DMS114 treated with DMSO at 0.1 percent for 48 hours (cell line): ENCODE results near the gene RCE1.

Experiments
- DNase-seq: peaks from one replicate; lab custom pipeline; 2025; ENCODE audit not compliant: unreplicated experiment; lab: John Stamatoyannopoulos, UW

RCE1 gene

DNA sequence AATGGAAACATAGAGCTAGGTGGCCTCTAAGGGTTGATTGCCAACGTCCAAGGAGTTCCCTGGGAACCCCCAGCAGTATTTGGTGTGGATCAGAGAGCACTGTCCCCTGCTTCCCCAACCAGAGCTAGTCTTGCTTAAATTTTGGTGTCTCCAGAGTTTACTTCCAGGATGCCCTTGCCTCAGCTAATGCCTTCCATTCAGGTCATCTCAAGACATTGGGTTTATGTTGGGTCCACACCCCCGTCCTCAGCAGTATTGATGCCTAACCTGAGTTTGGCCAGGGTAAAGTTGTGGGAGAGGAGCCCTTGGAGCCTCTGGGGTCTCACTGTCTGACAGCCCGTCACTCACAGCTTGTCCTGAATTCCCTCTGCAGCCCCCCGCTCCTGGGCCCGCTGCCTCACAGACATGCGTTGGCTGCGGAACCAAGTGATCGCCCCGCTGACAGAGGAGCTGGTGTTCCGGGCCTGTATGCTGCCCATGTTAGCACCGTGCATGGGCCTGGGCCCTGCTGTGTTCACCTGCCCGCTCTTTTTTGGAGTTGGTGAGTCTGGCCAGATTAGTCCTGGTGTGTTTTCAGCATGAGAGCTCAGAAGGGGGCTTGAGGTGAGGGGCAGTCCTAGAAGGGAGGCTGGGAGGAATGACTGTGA lies 1.4 kb downstream of the RCE1 start:
- no peak for DNase-seq

- DNase-seq, result no peak
Observed at GRCh38 chr11:66845143-66845875, 2.1 kb downstream of the RCE1 start.

GRCh38 chr11:66845876-66846212 lies 2.6 kb downstream of the RCE1 start:
- no peak for DNase-seq

DNA sequence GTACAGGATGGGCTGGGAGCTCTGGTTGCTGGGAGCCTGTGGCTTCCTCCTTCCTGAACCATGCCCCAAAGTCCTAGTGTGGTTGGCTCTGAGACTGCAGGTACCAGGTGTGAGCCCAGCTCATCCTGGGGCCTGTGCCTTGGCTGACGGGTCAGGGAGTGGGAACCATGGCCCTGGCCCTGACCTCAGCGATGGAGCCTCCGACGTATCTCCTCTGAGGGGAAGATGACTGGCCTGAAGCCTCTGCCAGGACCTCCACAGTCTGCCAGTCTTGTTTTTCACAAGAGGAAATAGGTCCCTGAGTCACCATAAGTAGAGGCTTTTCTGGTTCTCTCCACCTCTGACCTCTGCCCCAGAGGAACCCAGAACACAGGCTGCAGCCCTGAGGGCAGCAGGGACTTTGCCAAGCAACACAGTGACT lies 3.4 kb downstream of the RCE1 start:
- no peak for DNase-seq

DNA sequence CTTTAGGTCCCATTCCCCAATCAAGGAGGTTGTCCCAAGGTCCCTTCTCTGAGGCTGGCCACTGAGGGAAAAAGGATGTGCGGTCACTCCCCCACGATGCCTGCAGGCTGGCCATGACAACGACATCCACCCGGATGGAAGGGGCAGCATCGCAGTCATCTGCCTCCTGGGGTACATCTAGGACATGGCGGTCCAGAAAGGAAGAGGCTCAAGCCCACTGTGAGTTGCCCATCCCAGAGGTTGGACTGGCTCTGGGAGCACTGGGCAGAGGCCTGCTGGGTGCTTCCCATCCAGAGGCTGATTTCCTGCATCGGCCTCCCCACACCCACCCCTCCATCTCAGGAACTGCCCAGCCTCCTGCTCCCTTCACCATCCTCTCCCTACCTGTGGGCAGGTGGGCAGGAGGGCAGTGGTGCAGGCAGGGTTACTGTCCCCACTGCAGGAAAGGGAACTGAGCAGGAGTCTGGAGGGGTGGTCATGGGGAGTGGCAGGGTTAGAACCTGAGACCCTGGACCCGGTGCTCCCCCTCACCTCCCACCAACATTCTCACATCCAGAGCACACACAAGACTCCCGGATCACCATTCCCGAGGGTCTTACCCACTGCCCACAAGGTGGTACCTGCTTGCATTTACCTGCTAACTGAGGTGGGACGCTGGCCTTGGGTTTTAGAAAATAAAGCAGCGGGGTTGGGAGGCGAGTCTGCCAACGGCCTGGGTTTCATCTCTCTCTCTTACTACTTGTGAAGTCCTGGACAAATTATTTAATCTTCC lies 4.4 kb downstream of the RCE1 start:
- DNase-seq, result no peak

- no peak for DNase-seq
Observed at GRCh38 chr11:66848671-66849500, 5.6 kb downstream of the RCE1 start.

GRCh38 chr11:66849501-66850234 lies 6.4 kb downstream of the RCE1 start:
- DNase-seq, result no peak

GRCh38 chr11:66850235-66850587 lies 7.0 kb downstream of the RCE1 start:
- DNase-seq, result no peak

GRCh38 chr11:66850588-66851238 lies 7.5 kb downstream of the RCE1 start:
- DNase-seq, result no peak

DNA sequence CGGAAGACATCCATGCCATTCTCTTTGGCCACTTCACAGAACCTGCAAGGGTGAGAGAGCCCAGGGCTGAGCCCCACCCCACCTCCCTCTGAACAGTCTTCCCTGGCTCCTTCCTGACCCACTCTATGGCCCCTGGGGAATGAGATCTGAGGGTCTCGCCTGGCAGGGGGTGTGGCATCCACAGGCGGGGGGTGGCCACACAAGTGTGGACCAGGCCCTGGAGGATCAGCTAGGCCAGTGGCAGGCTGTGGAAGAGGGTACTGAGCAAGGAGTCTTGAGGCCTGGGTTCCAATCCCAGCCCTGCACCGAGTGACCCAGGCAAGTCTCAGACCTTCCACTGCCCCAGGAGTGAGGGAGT lies 8.0 kb downstream of the RCE1 start:
- no peak for DNase-seq

GRCh38 chr11:66851698-66852465 lies 8.6 kb downstream of the RCE1 start:
- DNase-seq, result no peak

DNA sequence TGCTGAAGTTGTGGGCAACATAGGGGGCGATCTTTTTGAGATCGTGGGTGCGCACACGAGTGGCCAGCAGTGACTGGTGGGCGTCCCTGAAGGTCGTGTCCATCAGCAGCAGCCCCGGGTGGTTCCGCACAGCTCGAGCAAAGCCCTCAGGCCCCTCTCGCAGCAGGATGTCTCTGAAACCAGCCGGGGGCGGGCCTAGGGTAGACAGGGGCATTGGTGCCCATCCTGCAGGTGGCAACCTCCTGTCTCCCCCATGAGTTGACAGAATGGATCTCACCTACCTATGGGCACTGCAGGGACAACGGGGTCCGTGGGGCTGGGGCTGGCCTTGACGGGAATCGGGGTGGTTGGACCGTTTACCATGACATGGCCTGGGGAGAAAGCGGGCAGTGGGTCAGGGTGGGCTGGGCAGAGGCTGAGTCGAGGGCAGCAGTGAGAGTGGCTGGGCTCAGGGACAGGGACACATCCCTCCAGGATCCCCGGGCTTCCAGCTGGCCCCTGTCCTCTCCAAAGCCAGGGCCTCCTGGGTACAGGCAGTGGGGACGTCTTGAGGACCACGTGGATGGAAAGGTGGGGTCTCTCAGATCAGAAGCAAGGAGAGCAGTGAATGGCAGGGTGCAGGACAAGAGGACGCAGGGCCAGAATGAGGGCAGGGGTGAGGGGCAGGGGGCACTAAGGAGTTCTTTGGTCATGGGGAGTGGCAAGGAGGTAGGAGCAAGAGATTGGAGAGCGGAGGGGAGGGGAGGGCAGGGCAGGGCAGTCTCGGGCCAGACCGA lies 9.4 kb downstream of the RCE1 start:
- no peak for DNase-seq

GRCh38 chr11:66853242-66854229 lies 10.3 kb downstream of the RCE1 start:
- no peak for DNase-seq

- DNase-seq, result no peak
Observed at GRCh38 chr11:66854231-66854661, 11.0 kb downstream of the RCE1 start.

- DNase-seq, result no peak
Observed at GRCh38 chr11:66854729-66855211, 11.5 kb downstream of the RCE1 start.

DNA sequence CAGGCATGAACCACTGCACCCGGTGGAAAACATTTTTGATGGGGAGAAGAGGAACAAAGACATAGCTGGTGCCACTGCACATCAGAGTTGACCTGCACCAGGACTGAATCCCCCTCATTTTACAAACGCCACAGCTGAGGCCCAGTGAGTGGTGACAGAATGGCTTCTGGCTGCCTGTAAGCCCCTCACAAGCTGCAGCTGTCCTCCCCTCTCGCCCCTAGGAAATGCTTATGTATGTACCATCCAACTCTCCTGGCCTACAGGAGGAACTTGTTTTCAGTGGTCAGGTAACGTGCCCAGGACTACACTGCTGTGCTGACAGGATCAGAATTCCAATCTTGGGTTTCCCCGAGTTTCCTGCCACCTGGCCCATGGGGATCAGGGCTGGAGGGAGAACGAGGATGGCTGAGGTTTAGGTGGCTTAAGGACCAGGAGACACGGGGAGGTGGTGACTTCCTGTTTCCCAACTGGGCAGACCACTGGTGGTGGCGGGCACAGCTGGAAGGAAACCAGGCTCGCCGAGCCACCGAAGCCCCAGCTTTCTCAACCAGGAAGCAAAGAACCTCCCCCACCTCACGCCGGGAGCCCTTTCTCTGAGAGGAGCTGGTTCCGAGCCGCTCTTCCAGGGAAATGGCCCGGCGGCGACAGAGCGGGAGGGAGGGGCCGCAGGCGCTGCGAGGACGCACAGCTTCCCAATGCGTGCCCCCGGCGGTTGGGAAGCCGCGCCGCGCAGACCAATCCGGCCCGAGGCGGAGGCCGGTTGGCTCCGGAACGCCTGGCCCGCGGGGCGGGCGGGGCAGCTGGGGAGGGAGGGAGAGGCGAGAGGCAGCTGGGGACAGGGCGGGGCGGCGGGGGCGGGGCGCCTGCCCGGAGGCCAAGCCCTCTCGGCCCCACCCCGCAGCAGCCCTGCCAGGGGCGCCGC lies 12.6 kb downstream of the RCE1 start:
- DNase-seq, result peak; percentile 70
